Measurements from ENCODE around the gene TTC29. TPM values are rescaled to one million over a fixed set of nuclear protein-coding genes. Genes with fewer than 3 reads are reported as not detected.

TTC29 gene
- polyA plus RNA-seq, 1 donor (not counting 4 experiments of a cell fraction or from before 2014, with no cell fraction given): not detected

DNA sequence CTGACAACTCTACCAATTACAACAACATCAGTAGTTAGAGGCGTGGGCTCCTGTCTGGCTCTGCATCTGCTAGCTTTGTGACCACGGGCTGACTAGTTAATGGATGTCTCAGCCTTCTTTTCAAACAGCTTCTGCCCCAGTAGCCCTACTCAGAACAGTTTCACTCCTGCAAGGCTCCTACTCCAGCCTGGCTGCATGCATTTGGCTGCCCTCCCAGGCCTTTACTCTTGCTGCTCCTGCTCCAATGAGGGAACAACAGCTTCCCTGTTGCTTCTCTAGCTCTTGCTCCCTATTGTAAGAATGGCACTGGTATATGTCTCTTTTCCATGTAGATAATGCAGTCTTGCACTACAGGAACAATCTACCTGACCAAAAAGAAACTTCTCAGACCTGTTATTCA is 93.3 kb downstream of the TTC29 start:
- Histone ChIP-seq H3K4me2 (ENCODE audit: control insufficient read depth, extremely low read depth, insufficient read depth, low read depth, low read length) (no peak overlapping the region), H3K9me3 (ENCODE audit: control insufficient read depth, low read depth, low read length) (no peaks in the 10 kb centered on the region), H3K9me1 (ENCODE audit: control insufficient read depth, extremely low read depth, insufficient read depth, low read length) (no peaks in the 10 kb centered on the region), H3K36me3 (ENCODE audit: control insufficient read depth in 2 of 2, extremely low read depth in 1 of 2, insufficient read depth in 2 of 2, low read length in 2 of 2) (no peaks in the 10 kb centered on the region), H3K27me3 (ENCODE audit: control insufficient read depth, extremely low read depth, insufficient read depth, low read length) (peaks cover 11% of the 10 kb centered on the region), H3K4me1 (ENCODE audit: control insufficient read depth, extremely low read depth, insufficient read depth, low read length) (no peaks in the 10 kb centered on the region), H3K9ac (ENCODE audit: control insufficient read depth, extremely low read depth, insufficient read depth, low read length) (no peak overlapping the region), H3K4me3 (ENCODE audit: control insufficient read depth in 2 of 3, extremely low read depth in 1 of 3, insufficient read depth in 2 of 3, low read depth in 1 of 3, low read length in 3 of 3) (no peak overlapping the region), H2AFZ (ENCODE audit: control insufficient read depth, low read length) (no peak overlapping the region), H3K27ac (ENCODE audit: control insufficient read depth, insufficient read depth, low read length) (no peak overlapping the region), H3K79me2 (ENCODE audit: control insufficient read depth, insufficient read depth, low read length) (no peaks in the 10 kb centered on the region), H4K20me1 (ENCODE audit: control insufficient read depth, extremely low read depth, insufficient read depth, low read length) (no peaks in the 10 kb centered on the region)
- DNase-seq (ENCODE audit: low read depth, low spot score) (no peak), FAIRE-seq (no peak)
- dilution Hi-C loops (cut with MboI; ENCODE audit: extremely low pct_ligation_motif_present, low sequenced_read_pairs): no loop called here
- no peak for TF ChIP-seq EZH2 (IDR thresholded peaks at IDR 0.05; ENCODE audit: low read length)
- TF ChIP-seq, protein P1, sequence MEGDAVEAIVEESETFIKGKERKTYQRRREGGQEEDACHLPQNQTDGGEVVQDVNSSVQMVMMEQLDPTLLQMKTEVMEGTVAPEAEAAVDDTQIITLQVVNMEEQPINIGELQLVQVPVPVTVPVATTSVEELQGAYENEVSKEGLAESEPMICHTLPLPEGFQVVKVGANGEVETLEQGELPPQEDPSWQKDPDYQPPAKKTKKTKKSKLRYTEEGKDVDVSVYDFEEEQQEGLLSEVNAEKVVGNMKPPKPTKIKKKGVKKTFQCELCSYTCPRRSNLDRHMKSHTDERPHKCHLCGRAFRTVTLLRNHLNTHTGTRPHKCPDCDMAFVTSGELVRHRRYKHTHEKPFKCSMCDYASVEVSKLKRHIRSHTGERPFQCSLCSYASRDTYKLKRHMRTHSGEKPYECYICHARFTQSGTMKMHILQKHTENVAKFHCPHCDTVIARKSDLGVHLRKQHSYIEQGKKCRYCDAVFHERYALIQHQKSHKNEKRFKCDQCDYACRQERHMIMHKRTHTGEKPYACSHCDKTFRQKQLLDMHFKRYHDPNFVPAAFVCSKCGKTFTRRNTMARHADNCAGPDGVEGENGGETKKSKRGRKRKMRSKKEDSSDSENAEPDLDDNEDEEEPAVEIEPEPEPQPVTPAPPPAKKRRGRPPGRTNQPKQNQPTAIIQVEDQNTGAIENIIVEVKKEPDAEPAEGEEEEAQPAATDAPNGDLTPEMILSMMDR (optimal IDR thresholded peaks at IDR 0.05 in 1 of 3, IDR thresholded peaks at IDR 0.05 in 1 of 3, conservative IDR thresholded peaks at IDR 0.05 in 1 of 3; ENCODE audit: extremely low read depth in 1 of 3, insufficient read depth in 2 of 3, low read length in 3 of 3): no peak

DNA sequence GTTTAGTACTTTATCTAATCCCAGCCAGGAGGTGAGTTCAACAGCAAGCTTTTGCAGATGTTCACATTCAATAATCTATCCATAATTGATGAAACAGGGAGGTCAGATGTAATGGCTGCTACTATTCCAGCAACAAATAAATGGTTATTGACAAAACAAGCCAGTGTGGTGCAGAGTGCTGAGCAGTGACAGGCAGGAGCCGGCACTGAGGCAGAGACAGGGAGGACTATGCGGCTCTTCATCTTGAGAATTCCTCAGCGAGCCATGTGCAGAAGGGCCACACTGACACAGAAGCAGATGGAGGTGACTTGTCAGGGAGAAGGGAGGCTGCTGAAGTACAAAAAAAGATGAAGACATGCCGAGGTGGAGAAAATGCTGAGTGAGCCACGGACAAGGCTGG is 98.3 kb downstream of the TTC29 start:
- dilution Hi-C loops (cut with MboI; ENCODE audit: extremely low pct_ligation_motif_present, low sequenced_read_pairs): no loop called here
- H3K4me3 ChIP-seq (ENCODE audit: control insufficient read depth in 2 of 3, extremely low read depth in 1 of 3, insufficient read depth in 2 of 3, low read depth in 1 of 3, low read length in 3 of 3): no peak overlapping the region
- H3K27ac ChIP-seq (ENCODE audit: control insufficient read depth, insufficient read depth, low read length): no peak overlapping the region
- DNase-seq (ENCODE audit: low read depth, low spot score) (no peak), FAIRE-seq (no peak)
- H3K4me2 ChIP-seq (ENCODE audit: control insufficient read depth, extremely low read depth, insufficient read depth, low read depth, low read length): no peak overlapping the region
- no peaks in the 10 kb centered on the region for H3K79me2 ChIP-seq (ENCODE audit: control insufficient read depth, insufficient read depth, low read length)
- H3K9ac ChIP-seq (ENCODE audit: control insufficient read depth, extremely low read depth, insufficient read depth, low read length): no peak overlapping the region
- H3K27me3 ChIP-seq (ENCODE audit: control insufficient read depth, extremely low read depth, insufficient read depth, low read length): peaks cover 5% of the 10 kb centered on the region
- H3K9me1 ChIP-seq (ENCODE audit: control insufficient read depth, extremely low read depth, insufficient read depth, low read length): no peaks in the 10 kb centered on the region
- H3K4me1 ChIP-seq (ENCODE audit: control insufficient read depth, extremely low read depth, insufficient read depth, low read length): no peaks in the 10 kb centered on the region
- H2AFZ ChIP-seq (ENCODE audit: control insufficient read depth, low read length): no peak overlapping the region
- TF ChIP-seq EZH2 (IDR thresholded peaks at IDR 0.05; ENCODE audit: low read length): no peak
- TF ChIP-seq, protein P1 (optimal IDR thresholded peaks at IDR 0.05 in 1 of 3, IDR thresholded peaks at IDR 0.05 in 1 of 3, conservative IDR thresholded peaks at IDR 0.05 in 1 of 3; ENCODE audit: extremely low read depth in 1 of 3, insufficient read depth in 2 of 3, low read length in 3 of 3): no peak
- H4K20me1 ChIP-seq (ENCODE audit: control insufficient read depth, extremely low read depth, insufficient read depth, low read length): no peaks in the 10 kb centered on the region
- H3K36me3 ChIP-seq (ENCODE audit: control insufficient read depth in 2 of 2, extremely low read depth in 1 of 2, insufficient read depth in 2 of 2, low read length in 2 of 2): no peaks in the 10 kb centered on the region
- no peaks in the 10 kb centered on the region for H3K9me3 ChIP-seq (ENCODE audit: control insufficient read depth, low read depth, low read length)
